ENCODE measurements around the gene TSC22D3.
"Not testable (repeated sequence)": the region's sequence is repeated elsewhere in the genome, so short reads cannot be mapped to it uniquely, and the experiment has no call there.

TSC22D3 gene

GRCh38 chrX:107775734-107776511 lies at the start of gene TSC22D3:
TSC22D3 (minus strand) TSS chrX:107775787; CDS start chrX:107775419, 368 bp downstream.
- Histone ChIP-seq H3K27me3 (ENCODE audit: control insufficient read depth, insufficient read depth, low read length) (peaks cover 43% of the 10 kb centered on the region), H3K4me1 (ENCODE audit: control insufficient read depth, low read depth, low read length) (peaks cover 28% of the 10 kb centered on the region), H3K9ac (ENCODE audit: low read length) (no peak within 1 kb of the TSS)

GRCh38 chrX:107823456-107823855 lies 47.9 kb upstream of the TSC22D3 start:
- peaks cover 6% of the 10 kb centered on the region for H3K4me1 ChIP-seq (ENCODE audit: control insufficient read depth, low read depth, low read length)
- no peaks in the 10 kb centered on the region for H3K36me3 ChIP-seq (ENCODE audit: control insufficient read depth, low read depth, low read length)
- H3K4me3 ChIP-seq (ENCODE audit: low read length) = no peak overlapping the region
- H3K27ac ChIP-seq (ENCODE audit: low read length) = no peak overlapping the region
- peaks cover 14% of the 10 kb centered on the region for H3K9me3 ChIP-seq (ENCODE audit: control insufficient read depth, low read depth, low read length)
- H3K9ac ChIP-seq (ENCODE audit: low read length) = no peak overlapping the region
- H3K27me3 ChIP-seq (ENCODE audit: control insufficient read depth, insufficient read depth, low read length) = peaks cover 37% of the 10 kb centered on the region

More at GRCh38 chrX:107775734-107776511, at the start of gene TSC22D3:
- Histone ChIP-seq H3K27ac (ENCODE audit: low read length) (no peak within 1 kb of the TSS), H3K4me3 (ENCODE audit: low read length) (peak within 1 kb of the TSS; percentile 65), H3K9me3 (ENCODE audit: control insufficient read depth, low read depth, low read length) (no peaks in the 10 kb centered on the region), H3K36me3 (ENCODE audit: control insufficient read depth, low read depth, low read length) (no peaks in the 10 kb centered on the region)

- H3K27me3 ChIP-seq (ENCODE audit: control insufficient read depth, insufficient read depth, low read length) = peaks cover 33% of the 10 kb centered on the region
- H3K27ac ChIP-seq (ENCODE audit: low read length) = no peak overlapping the region
- no peaks in the 10 kb centered on the region for H3K36me3 ChIP-seq (ENCODE audit: control insufficient read depth, low read depth, low read length)
- H3K4me3 ChIP-seq (ENCODE audit: low read length) = no peak overlapping the region
- H3K9ac ChIP-seq (ENCODE audit: low read length) = no peak overlapping the region
- peaks cover 14% of the 10 kb centered on the region for H3K9me3 ChIP-seq (ENCODE audit: control insufficient read depth, low read depth, low read length)
- peaks cover 6% of the 10 kb centered on the region for H3K4me1 ChIP-seq (ENCODE audit: control insufficient read depth, low read depth, low read length)
Measured at GRCh38 chrX:107823042-107823441, 47.5 kb upstream of the TSC22D3 start.

GRCh38 chrX:107818900-107819521 lies 43.4 kb upstream of the TSC22D3 start:
- H3K4me1 ChIP-seq (ENCODE audit: control insufficient read depth, low read depth, low read length) = no peaks in the 10 kb centered on the region
- no peak overlapping the region for H3K9ac ChIP-seq (ENCODE audit: low read length)
- no peak overlapping the region for H3K4me3 ChIP-seq (ENCODE audit: low read length)
- no peaks in the 10 kb centered on the region for H3K36me3 ChIP-seq (ENCODE audit: control insufficient read depth, low read depth, low read length)
- peaks cover 14% of the 10 kb centered on the region for H3K9me3 ChIP-seq (ENCODE audit: control insufficient read depth, low read depth, low read length)
- H3K27me3 ChIP-seq (ENCODE audit: control insufficient read depth, insufficient read depth, low read length) = no peaks in the 10 kb centered on the region
- no peak overlapping the region for H3K27ac ChIP-seq (ENCODE audit: low read length)

GRCh38 chrX:107810053-107810452 lies 34.5 kb upstream of the TSC22D3 start:
- H3K4me1 ChIP-seq (ENCODE audit: control insufficient read depth, low read depth, low read length); H3K9me3 ChIP-seq (ENCODE audit: control insufficient read depth, low read depth, low read length); H3K9ac ChIP-seq (ENCODE audit: low read length); H3K36me3 ChIP-seq (ENCODE audit: control insufficient read depth, low read depth, low read length); H3K4me3 ChIP-seq (ENCODE audit: low read length); H3K27ac ChIP-seq (ENCODE audit: low read length); H3K27me3 ChIP-seq (ENCODE audit: control insufficient read depth, insufficient read depth, low read length): not testable (repeated sequence)

- H3K9ac ChIP-seq (ENCODE audit: low read length) = no peak overlapping the region
- H3K27ac ChIP-seq (ENCODE audit: low read length) = no peak overlapping the region
- no peaks in the 10 kb centered on the region for H3K9me3 ChIP-seq (ENCODE audit: control insufficient read depth, low read depth, low read length)
- peaks cover 3% of the 10 kb centered on the region for H3K4me1 ChIP-seq (ENCODE audit: control insufficient read depth, low read depth, low read length)
- H3K27me3 ChIP-seq (ENCODE audit: control insufficient read depth, insufficient read depth, low read length) = no peaks in the 10 kb centered on the region
- no peaks in the 10 kb centered on the region for H3K36me3 ChIP-seq (ENCODE audit: control insufficient read depth, low read depth, low read length)
- no peak overlapping the region for H3K4me3 ChIP-seq (ENCODE audit: low read length)
Measured at GRCh38 chrX:107805179-107805578, 29.6 kb upstream of the TSC22D3 start.

- Histone ChIP-seq H3K36me3 (ENCODE audit: control insufficient read depth, low read depth, low read length) (no peaks in the 10 kb centered on the region), H3K4me3 (ENCODE audit: low read length) (no peak overlapping the region), H3K9me3 (ENCODE audit: control insufficient read depth, low read depth, low read length) (no peaks in the 10 kb centered on the region), H3K9ac (ENCODE audit: low read length) (no peak overlapping the region), H3K4me1 (ENCODE audit: control insufficient read depth, low read depth, low read length) (peaks cover 3% of the 10 kb centered on the region), H3K27ac (ENCODE audit: low read length) (no peak overlapping the region), H3K27me3 (ENCODE audit: control insufficient read depth, insufficient read depth, low read length) (no peaks in the 10 kb centered on the region)
Measured at GRCh38 chrX:107804427-107804826, 28.8 kb upstream of the TSC22D3 start.

- no peak overlapping the region for H3K9ac ChIP-seq (ENCODE audit: low read length)
- H3K27ac ChIP-seq (ENCODE audit: low read length) = no peak overlapping the region
- no peak overlapping the region for H3K4me3 ChIP-seq (ENCODE audit: low read length)
- H3K4me1 ChIP-seq (ENCODE audit: control insufficient read depth, low read depth, low read length) = no peaks in the 10 kb centered on the region
- no peaks in the 10 kb centered on the region for H3K36me3 ChIP-seq (ENCODE audit: control insufficient read depth, low read depth, low read length)
- H3K9me3 ChIP-seq (ENCODE audit: control insufficient read depth, low read depth, low read length) = no peaks in the 10 kb centered on the region
- H3K27me3 ChIP-seq (ENCODE audit: control insufficient read depth, insufficient read depth, low read length) = no peaks in the 10 kb centered on the region
Measured at GRCh38 chrX:107787827-107788226, 12.2 kb upstream of the TSC22D3 start.

GRCh38 chrX:107780525-107780924 lies 4.9 kb upstream of the TSC22D3 start:
- Histone ChIP-seq H3K4me3 (ENCODE audit: low read length) (no peak overlapping the region), H3K4me1 (ENCODE audit: control insufficient read depth, low read depth, low read length) (peaks cover 8% of the 10 kb centered on the region), H3K27ac (ENCODE audit: low read length) (no peak overlapping the region), H3K9ac (ENCODE audit: low read length) (no peak overlapping the region), H3K9me3 (ENCODE audit: control insufficient read depth, low read depth, low read length) (no peaks in the 10 kb centered on the region), H3K27me3 (ENCODE audit: control insufficient read depth, insufficient read depth, low read length) (peaks cover 16% of the 10 kb centered on the region), H3K36me3 (ENCODE audit: control insufficient read depth, low read depth, low read length) (no peaks in the 10 kb centered on the region)

GRCh38 chrX:107777536-107777832 lies 1.9 kb upstream of the TSC22D3 start, which contains the start of gene NCBP2L:
NCBP2L (plus strand) TSS chrX:107777733; CDS start chrX:107794221, 16,488 bp downstream.
- Histone ChIP-seq H3K27me3 (ENCODE audit: control insufficient read depth, insufficient read depth, low read length) (peaks cover 43% of the 10 kb centered on the region), H3K9ac (ENCODE audit: low read length) (no peak within 1 kb of the TSS), H3K9me3 (ENCODE audit: control insufficient read depth, low read depth, low read length) (no peaks in the 10 kb centered on the region), H3K4me3 (ENCODE audit: low read length) (peak within 1 kb of the TSS; percentile 65), H3K27ac (ENCODE audit: low read length) (no peak within 1 kb of the TSS), H3K4me1 (ENCODE audit: control insufficient read depth, low read depth, low read length) (peaks cover 26% of the 10 kb centered on the region), H3K36me3 (ENCODE audit: control insufficient read depth, low read depth, low read length) (no peaks in the 10 kb centered on the region)

- Histone ChIP-seq H3K27ac (ENCODE audit: low read length) (no peak overlapping the region), H3K9ac (ENCODE audit: low read length) (no peak overlapping the region), H3K9me3 (ENCODE audit: control insufficient read depth, low read depth, low read length) (no peaks in the 10 kb centered on the region), H3K27me3 (ENCODE audit: control insufficient read depth, insufficient read depth, low read length) (peaks cover 43% of the 10 kb centered on the region), H3K36me3 (ENCODE audit: control insufficient read depth, low read depth, low read length) (no peaks in the 10 kb centered on the region), H3K4me3 (ENCODE audit: low read length) (peak overlapping the region; percentile 65), H3K4me1 (ENCODE audit: control insufficient read depth, low read depth, low read length) (peaks cover 26% of the 10 kb centered on the region)
Measured at GRCh38 chrX:107776649-107777535, 1.3 kb upstream of the TSC22D3 start.
